ENCODE data around the gene CASZ1.

DNA sequence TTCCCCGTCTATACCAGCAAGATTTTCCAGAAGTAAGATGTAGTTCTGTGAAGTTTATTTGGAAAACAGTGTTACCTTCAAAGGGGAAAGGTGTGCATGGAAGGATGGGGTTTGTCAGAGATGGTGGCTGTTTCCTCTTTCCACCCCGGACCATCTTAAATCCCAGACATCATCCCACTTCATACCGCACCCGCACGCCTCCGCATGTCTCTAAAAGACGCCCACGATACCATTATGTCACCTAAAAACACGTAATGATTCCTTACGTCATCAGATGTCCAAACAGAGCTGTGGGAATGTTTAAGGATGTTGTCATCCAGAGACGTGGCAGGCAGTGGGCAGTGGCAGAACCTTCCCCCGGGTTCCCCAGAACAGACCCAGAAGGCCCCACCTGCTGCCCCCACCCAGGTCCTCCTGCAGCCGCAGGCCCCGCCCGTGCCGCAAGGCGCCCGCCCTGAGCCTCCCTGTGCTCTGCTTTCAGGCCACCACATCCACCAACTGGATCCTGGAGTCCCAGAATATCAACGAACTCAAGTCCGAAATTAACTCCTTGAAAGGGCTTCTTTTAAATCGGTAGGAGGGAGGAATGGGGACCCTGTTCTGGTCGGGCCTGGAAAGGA, 169.5 kb downstream of the CASZ1 start:
- TF ChIP-seq, protein P1, sequence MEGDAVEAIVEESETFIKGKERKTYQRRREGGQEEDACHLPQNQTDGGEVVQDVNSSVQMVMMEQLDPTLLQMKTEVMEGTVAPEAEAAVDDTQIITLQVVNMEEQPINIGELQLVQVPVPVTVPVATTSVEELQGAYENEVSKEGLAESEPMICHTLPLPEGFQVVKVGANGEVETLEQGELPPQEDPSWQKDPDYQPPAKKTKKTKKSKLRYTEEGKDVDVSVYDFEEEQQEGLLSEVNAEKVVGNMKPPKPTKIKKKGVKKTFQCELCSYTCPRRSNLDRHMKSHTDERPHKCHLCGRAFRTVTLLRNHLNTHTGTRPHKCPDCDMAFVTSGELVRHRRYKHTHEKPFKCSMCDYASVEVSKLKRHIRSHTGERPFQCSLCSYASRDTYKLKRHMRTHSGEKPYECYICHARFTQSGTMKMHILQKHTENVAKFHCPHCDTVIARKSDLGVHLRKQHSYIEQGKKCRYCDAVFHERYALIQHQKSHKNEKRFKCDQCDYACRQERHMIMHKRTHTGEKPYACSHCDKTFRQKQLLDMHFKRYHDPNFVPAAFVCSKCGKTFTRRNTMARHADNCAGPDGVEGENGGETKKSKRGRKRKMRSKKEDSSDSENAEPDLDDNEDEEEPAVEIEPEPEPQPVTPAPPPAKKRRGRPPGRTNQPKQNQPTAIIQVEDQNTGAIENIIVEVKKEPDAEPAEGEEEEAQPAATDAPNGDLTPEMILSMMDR (IDR thresholded peaks at IDR 0.05), result no peak
- TF ChIP-seq POLR2A (IDR thresholded peaks at IDR 0.05), result no peak

Data from adrenal gland (tissue), 5 donors.